Natural killer cell treated with Interleukin-12 subunit alpha and Interleukin-12 subunit beta and Interleukin-15 and Interleukin-18, amount 100 ng/mL, for 72 hours (primary cell): ENCODE results near the gene CCDC182. TPM values are rescaled to one million over a fixed set of nuclear protein-coding genes. Genes with fewer than 3 reads are reported as not detected.

Experiments used
- ATAC-seq, 2 donors: fragments of 150-1000 bp; cut with Tn5 transposase in 1 of 2; sonication (Bioruptor Pico), chemical (Tn5 transposase) in 1 of 2; 2 replicates each; pipeline ENCODE4 v1.10.0; 2021
- DNase-seq: peaks from one replicate; pipeline ENCODE4 v3.0.0; 2022; ENCODE audit warnings: low spot score
- H3K27ac Mint-ChIP-seq, 2 donors: 1 replicate in 1 of 2; 2 replicates in 1 of 2; pipeline ENCODE4 v1.8.0; 2022; ENCODE audit warnings: mixed read lengths in 2 of 2, mild to moderate bottlenecking in 1 of 2, moderate library complexity in 1 of 2
- H3K27me3 Mint-ChIP-seq, 2 donors: 1 replicate in 1 of 2; 2 replicates in 1 of 2; pipeline ENCODE4 v1.8.0; 2022; ENCODE audit warnings: mixed read lengths in 2 of 2
- H3K36me3 Mint-ChIP-seq: one replicate; pipeline ENCODE4 v1.8.0; 2022; ENCODE audit warnings: mixed read lengths
- H3K4me1 Mint-ChIP-seq, 2 donors: 1 replicate in 1 of 2; 2 replicates in 1 of 2; pipeline ENCODE4 v1.8.0; 2022; ENCODE audit warnings: low read depth in 2 of 2, mixed read lengths in 2 of 2, mild to moderate bottlenecking in 1 of 2
- H3K4me3 Mint-ChIP-seq: one replicate; pipeline ENCODE4 v1.8.0; 2022; ENCODE audit warnings: mixed read lengths
- H3K9me3 Mint-ChIP-seq: 2 replicates; pipeline ENCODE4 v1.8.0; 2022; ENCODE audit warnings: mixed read lengths
- total RNA-seq, 2 donors: library from RNA; stranded (reverse); gene quantifications; one replicate each; pipeline ENCODE4 v1.2.3, GENCODE V29; 2022

Gene CCDC182
- total RNA-seq, 2 donors from 2014 or later: not detected

DNA sequence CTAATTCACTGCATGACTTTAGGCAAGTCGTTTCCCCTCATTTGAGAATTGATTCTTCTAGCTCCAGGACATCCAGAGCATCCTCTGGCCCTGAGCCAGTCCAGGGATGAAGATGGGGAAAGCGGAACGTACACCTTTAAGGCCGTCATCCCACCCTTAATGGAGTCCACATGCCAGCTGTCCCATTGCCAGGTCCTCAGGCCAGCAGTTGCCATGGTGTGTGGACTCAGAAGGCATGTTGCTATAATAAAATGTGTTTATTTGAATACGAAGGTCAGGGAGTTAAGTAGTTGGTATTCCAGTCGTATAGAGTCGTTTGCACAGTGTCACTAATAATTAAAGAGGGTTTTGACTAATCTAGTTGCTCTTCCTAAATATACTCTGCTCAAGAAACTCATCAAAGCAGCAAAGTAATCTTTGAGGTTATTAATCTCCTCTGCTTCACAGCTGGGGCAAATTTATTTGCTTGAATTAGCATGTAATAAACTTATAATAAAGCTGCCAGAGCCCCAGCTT lies 30.4 kb downstream of the CCDC182 start:
- DNase-seq: no peak
- ATAC-seq: no peak
- Mint-ChIP-seq H3K9me3 (no peaks in the 10 kb centered on the region), H3K27ac (no peak overlapping the region), H3K4me3 (no peak overlapping the region), H3K36me3 (no peaks in the 10 kb centered on the region), H3K27me3 (peaks cover 29 to 46% of the 10 kb centered on the region in 2 donors), H3K4me1 (no peaks in the 10 kb centered on the region)

- DNase-seq: no peak
- no peak for ATAC-seq
- Mint-ChIP-seq H3K4me3 (no peak overlapping the region), H3K27me3 (peaks cover 29 to 46% of the 10 kb centered on the region in 2 donors), H3K9me3 (no peaks in the 10 kb centered on the region), H3K36me3 (no peaks in the 10 kb centered on the region), H3K4me1 (no peaks in the 10 kb centered on the region), H3K27ac (no peak overlapping the region)
These were observed 32.0 kb downstream of the CCDC182 start for GRCh38 chr17:57713140-57713539.

DNA sequence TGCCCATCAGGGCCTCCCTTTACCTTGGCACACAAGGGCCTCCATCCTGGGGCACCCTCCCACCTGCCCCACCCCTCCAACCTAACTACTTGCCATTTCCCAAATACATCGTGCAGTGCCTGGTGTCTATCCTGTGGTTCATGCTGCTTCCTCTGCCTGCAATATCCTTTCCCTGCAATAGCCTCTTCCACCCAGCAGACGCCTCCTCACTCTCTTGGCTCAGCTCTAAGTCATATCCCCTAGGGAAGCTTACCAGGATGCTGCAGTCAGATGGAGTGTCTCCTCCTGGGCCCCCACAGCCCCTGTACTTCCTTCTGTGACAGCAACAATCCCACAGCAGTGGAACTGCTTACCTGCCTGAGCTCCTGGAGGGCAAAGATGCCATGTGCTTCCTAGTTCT lies 36.7 kb downstream of the CCDC182 start:
- DNase-seq: no peak
- H3K9me3 Mint-ChIP-seq: no peaks in the 10 kb centered on the region
- H3K4me3 Mint-ChIP-seq: no peak overlapping the region
- peaks cover 16 to 19% of the 10 kb centered on the region in 2 donors for H3K27me3 Mint-ChIP-seq
- no peaks in the 10 kb centered on the region for H3K36me3 Mint-ChIP-seq
- no peak for ATAC-seq
- no peak overlapping the region for H3K27ac Mint-ChIP-seq
- peaks cover 0 to 3% of the 10 kb centered on the region in 2 donors for H3K4me1 Mint-ChIP-seq

- H3K4me1 Mint-ChIP-seq: peaks cover 0 to 3% of the 10 kb centered on the region in 2 donors
- no peak for ATAC-seq
- peaks cover 13 to 14% of the 10 kb centered on the region in 2 donors for H3K27me3 Mint-ChIP-seq
- no peaks in the 10 kb centered on the region for H3K36me3 Mint-ChIP-seq
- H3K27ac Mint-ChIP-seq: no peak overlapping the region
- H3K4me3 Mint-ChIP-seq: no peak overlapping the region
- H3K9me3 Mint-ChIP-seq: no peaks in the 10 kb centered on the region
- no peak for DNase-seq
These were observed 37.2 kb downstream of the CCDC182 start for GRCh38 chr17:57707892-57708291.

- H3K9me3 Mint-ChIP-seq: no peaks in the 10 kb centered on the region
- H3K4me3 Mint-ChIP-seq: no peak overlapping the region
- DNase-seq: no peak
- H3K27ac Mint-ChIP-seq: peak overlapping the region in 1 of 2 donors; percentile 16
- peaks cover 10 to 13% of the 10 kb centered on the region in 2 donors for H3K27me3 Mint-ChIP-seq
- H3K36me3 Mint-ChIP-seq: no peaks in the 10 kb centered on the region
- peaks cover 0 to 3% of the 10 kb centered on the region in 2 donors for H3K4me1 Mint-ChIP-seq
- ATAC-seq: no peak
These were observed 38.3 kb downstream of the CCDC182 start for GRCh38 chr17:57706761-57707160.

DNA sequence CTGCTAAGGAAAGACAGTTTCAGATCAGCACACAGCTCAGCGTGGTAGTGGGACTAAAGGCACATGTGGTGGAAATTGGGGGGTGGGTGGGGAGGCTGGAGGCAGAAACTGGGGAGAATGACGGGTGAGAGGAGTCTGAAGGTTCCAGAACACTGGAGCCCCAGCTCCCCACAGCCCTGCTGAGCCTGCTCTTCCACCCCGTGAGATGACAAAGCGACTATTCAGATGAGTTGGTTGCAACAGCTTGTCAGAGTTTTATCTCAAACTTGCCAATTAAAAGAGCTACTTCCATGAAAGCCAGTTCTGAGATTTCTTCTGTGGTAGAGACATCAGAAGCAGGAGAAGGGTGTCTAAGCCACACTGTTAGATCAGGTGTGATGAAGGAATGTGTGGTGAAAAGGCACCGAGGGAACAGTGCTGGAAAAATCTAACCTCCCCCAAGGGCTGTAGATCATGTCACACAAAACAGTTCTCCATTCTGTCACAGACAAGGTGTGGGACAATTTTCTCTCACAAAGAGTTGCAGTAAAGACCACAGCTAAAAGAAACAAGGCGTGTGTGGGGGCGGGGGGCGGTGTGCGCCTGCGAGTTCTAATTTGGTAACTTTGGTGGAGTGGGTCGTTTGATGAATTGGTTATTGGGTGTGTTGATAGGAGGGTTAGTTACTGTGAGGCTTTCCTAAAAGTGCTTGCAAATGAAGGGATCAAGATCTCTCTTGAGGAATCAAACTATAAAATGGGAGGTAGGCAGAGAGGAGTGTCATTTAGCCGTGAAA lies 39.0 kb downstream of the CCDC182 start:
- ATAC-seq: no peak
- Mint-ChIP-seq H3K9me3 (no peaks in the 10 kb centered on the region), H3K36me3 (no peaks in the 10 kb centered on the region), H3K27ac (peak overlapping the region in 1 of 2 donors; percentile 33), H3K27me3 (peaks cover 4 to 6% of the 10 kb centered on the region in 2 donors), H3K4me3 (no peak overlapping the region), H3K4me1 (peaks cover 0 to 3% of the 10 kb centered on the region in 2 donors)
- no peak for DNase-seq

DNA sequence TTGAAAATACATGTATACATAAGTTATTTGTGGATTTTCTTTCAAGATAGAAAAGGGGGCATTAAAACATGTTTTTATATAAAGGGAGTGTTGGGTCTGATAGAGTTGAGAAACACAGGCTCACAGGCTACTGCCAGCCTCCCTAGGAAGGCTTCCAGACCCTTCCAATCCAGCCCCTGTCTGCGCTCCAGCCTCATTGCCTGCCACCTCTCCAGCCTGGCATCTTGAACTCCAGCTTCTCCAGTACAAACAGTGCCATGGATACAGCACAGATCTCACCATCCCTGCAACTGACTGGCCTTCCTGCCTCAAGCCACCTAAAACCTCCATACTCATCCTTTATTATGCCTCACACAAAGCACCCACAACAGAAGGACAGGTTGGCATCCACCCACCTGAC lies 40.7 kb downstream of the CCDC182 start:
- ATAC-seq (no peak), DNase-seq (no peak)
- Mint-ChIP-seq H3K27me3 (peaks cover 0 to 3% of the 10 kb centered on the region in 2 donors), H3K4me1 (peaks cover 0 to 3% of the 10 kb centered on the region in 2 donors), H3K9me3 (no peaks in the 10 kb centered on the region), H3K27ac (no peak overlapping the region), H3K4me3 (no peak overlapping the region), H3K36me3 (no peaks in the 10 kb centered on the region)

DNA sequence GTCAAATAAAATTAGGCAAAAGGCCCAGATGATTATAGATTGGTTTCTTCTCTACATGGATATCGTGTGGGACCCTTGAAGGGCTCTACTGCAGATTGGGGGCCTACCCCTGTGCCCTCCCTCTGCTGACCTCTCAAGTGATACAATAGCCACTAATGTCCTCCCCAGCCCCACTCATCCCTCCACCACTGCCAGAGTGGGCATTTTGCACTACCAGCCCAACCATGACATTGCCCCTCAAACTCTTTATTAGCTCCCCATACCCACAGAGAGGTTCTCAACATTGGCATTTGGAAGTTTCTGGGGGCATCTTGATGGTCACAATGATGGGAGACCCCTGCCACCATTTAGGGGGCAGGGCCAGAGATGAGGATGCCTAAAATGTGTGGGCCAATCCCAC lies 41.8 kb downstream of the CCDC182 start:
- Mint-ChIP-seq H3K27me3 (peaks cover 0 to 3% of the 10 kb centered on the region in 2 donors), H3K4me1 (peaks cover 0 to 3% of the 10 kb centered on the region in 2 donors), H3K9me3 (no peaks in the 10 kb centered on the region), H3K27ac (no peak overlapping the region), H3K4me3 (no peak overlapping the region), H3K36me3 (no peaks in the 10 kb centered on the region)
- DNase-seq: no peak
- ATAC-seq: no peak

GRCh38 chr17:57701124-57701523 lies 44.0 kb downstream of the CCDC182 start:
- H3K27me3 Mint-ChIP-seq: peaks cover 0 to 3% of the 10 kb centered on the region in 2 donors
- ATAC-seq: no peak
- H3K27ac Mint-ChIP-seq: no peak overlapping the region
- no peaks in the 10 kb centered on the region for H3K9me3 Mint-ChIP-seq
- H3K4me3 Mint-ChIP-seq: no peak overlapping the region
- no peaks in the 10 kb centered on the region for H3K36me3 Mint-ChIP-seq
- DNase-seq: no peak
- peaks cover 0 to 3% of the 10 kb centered on the region in 2 donors for H3K4me1 Mint-ChIP-seq

DNA sequence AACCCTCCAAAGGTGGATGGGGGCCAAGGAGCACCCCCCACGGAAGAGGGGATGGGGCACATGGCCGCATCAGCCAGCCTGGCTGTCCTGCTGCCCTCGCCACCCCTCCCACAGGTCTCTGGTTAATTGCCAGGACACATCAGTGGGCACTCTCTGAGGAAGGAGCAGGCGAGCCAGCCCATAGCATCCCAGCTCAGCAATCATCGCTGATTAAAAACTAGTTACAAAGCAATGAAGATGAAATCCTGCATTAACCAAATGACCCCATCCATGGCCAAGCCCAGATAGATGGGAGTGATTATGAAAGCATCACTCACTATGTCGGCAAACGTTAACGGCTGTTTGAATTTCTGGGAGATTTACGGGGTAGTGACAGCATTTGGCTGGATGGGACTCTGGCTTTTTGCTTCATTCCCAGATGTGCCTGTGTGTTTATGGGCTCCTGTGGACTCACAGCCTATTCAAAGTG lies 45.3 kb downstream of the CCDC182 start:
- Mint-ChIP-seq H3K4me3 (no peak overlapping the region), H3K27ac (peak overlapping the region in 1 of 2 donors; percentile 59), H3K9me3 (no peaks in the 10 kb centered on the region), H3K27me3 (no peaks in the 10 kb centered on the region), H3K36me3 (no peaks in the 10 kb centered on the region), H3K4me1 (no peaks in the 10 kb centered on the region)
- DNase-seq (no peak), ATAC-seq (no peak)

GRCh38 chr17:57697891-57698711 lies 47.0 kb downstream of the CCDC182 start:
- Mint-ChIP-seq H3K27ac (no peak overlapping the region), H3K27me3 (no peaks in the 10 kb centered on the region), H3K4me1 (peaks cover 4 to 6% of the 10 kb centered on the region in 2 donors), H3K9me3 (no peaks in the 10 kb centered on the region), H3K4me3 (no peak overlapping the region), H3K36me3 (peaks cover 6% of the 10 kb centered on the region)
- DNase-seq: peak; percentile 68
- peak; percentile 78 to 83 for ATAC-seq

DNA sequence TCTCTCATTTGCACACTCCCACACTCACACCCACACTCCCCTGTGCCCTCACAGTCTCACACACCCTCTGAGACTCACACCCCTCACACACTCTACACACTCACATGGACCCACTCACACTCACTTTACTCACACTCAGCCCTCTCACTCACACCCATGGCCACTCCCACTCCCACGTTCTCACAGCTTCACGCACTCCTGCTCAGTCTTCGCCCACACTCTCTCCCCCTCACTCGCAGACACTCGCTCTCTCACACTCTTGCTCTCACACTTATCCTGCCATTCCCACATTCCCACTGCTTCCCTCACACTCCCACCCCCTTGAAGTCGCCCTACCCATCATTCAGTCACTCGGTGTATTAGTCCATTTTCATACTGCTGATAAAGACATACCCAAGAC lies 47.9 kb downstream of the CCDC182 start:
- ATAC-seq: no peak
- Mint-ChIP-seq H3K27me3 (no peaks in the 10 kb centered on the region), H3K36me3 (peaks cover 13% of the 10 kb centered on the region), H3K4me1 (peaks cover 12 to 14% of the 10 kb centered on the region in 2 donors), H3K27ac (no peak overlapping the region), H3K4me3 (no peak overlapping the region), H3K9me3 (peaks cover 3% of the 10 kb centered on the region)
- no peak for DNase-seq

- H3K27ac Mint-ChIP-seq: no peak overlapping the region
- peaks cover 17% of the 10 kb centered on the region for H3K36me3 Mint-ChIP-seq
- DNase-seq (no peak), ATAC-seq (no peak)
- H3K4me1 Mint-ChIP-seq: peaks cover 12 to 14% of the 10 kb centered on the region in 2 donors
- H3K9me3 Mint-ChIP-seq: peaks cover 3% of the 10 kb centered on the region
- H3K4me3 Mint-ChIP-seq: no peak overlapping the region
- H3K27me3 Mint-ChIP-seq: no peaks in the 10 kb centered on the region
These were observed 49.0 kb downstream of the CCDC182 start for GRCh38 chr17:57696050-57696449.
